OCI-LY3 (cell line): ENCODE data around the gene ANHX.

Experiments
- H2AFZ ChIP-seq: fragments of 200-600, 300-600 bp; shearing (Covaris generic); 2 replicates; pipeline ENCODE4 v1.6.0; 2014; ENCODE audit warnings: antibody characterized with exemption, low read depth, low read length
- H3K27ac ChIP-seq: fragments of 200-600, 300-600 bp; sonication (generic); 2 replicates; pipeline ENCODE4 v1.5.1; 2014; ENCODE audit warnings: mild to moderate bottlenecking, low read length, moderate library complexity, mixed read lengths
- H3K27me3 ChIP-seq: fragments of 200-600, 300-600 bp; sonication (generic); 2 replicates; pipeline ENCODE4 v1.6.1; 2014; ENCODE audit warnings: low read depth, low read length, mixed read lengths
- H3K36me3 ChIP-seq: fragments of 200-600, 300-600 bp; sonication (generic); replicated peaks from 2 replicates; pipeline ENCODE3; 2014; ENCODE audit warnings: low read depth, low read length, mixed read lengths
- H3K4me1 ChIP-seq: fragments of 300-600, 200-600 bp; sonication (generic); 2 replicates; pipeline ENCODE4 v1.6.1; 2014; ENCODE audit warnings: low read length, mixed read lengths
- H3K4me2 ChIP-seq: fragments of 200-600, 300-600 bp; sonication (generic); 2 replicates; pipeline ENCODE4 v1.6.1; 2014; ENCODE audit warnings: low read length, mixed read lengths
- H3K4me3 ChIP-seq: fragments of 300-600, 200-600 bp; sonication (generic); 2 replicates; pipeline ENCODE4 v1.5.1; 2014; ENCODE audit warnings: antibody characterized with exemption, mild to moderate bottlenecking, low read length, moderate library complexity
- H3K79me2 ChIP-seq: fragments of 300-600, 200-600 bp; shearing (Covaris generic); 2 replicates; pipeline ENCODE4 v1.6.1; 2014; ENCODE audit warnings: mild to moderate bottlenecking, low read length, mixed read lengths
- H3K9ac ChIP-seq: fragments of 300-600, 200-600 bp; shearing (Covaris generic); 2 replicates; pipeline ENCODE4 v1.6.0; 2014; ENCODE audit warnings: mild to moderate bottlenecking, low read length, moderate library complexity
- H3K9me3 ChIP-seq: fragments of 200-600, 300-600 bp; shearing (Covaris generic); 2 replicates; pipeline ENCODE4 v1.6.1; 2014; ENCODE audit warnings: low read length, mixed read lengths; ENCODE audit not compliant: insufficient read depth
- H4K20me1 ChIP-seq: fragments of 200-600, 300-600 bp; sonication (generic); 2 replicates; pipeline ENCODE4 v1.6.1; 2016; ENCODE audit warnings: low read length, mixed read lengths; ENCODE audit not compliant: insufficient read depth
- EZH2phosphoT487 ChIP-seq: fragments of 200-600 bp; shearing (Covaris generic); IDR thresholded peaks from 2 replicates; pipeline ENCODE4 v1.6.1; 2018; ENCODE audit warnings: antibody characterized with exemption, mixed run types, low read depth
- TF ChIP-seq, protein P1 (sequence below): fragments of 200-600, 300-600 bp; sonication (generic); IDR thresholded peaks from 2 replicates; pipeline ENCODE4 v1.5.1; 2014; ENCODE audit warnings: antibody characterized with exemption, low read length, low read depth

ANHX gene

GRCh38 chr12:133174901-133175300 lies 60.8 kb downstream of the ANHX start:
- H4K20me1 ChIP-seq, result no peaks in the 10 kb centered on the region
- no peak overlapping the region for H2AFZ ChIP-seq
- no peaks in the 10 kb centered on the region for H3K27me3 ChIP-seq
- no peaks in the 10 kb centered on the region for H3K36me3 ChIP-seq
- no peak overlapping the region for H3K9ac ChIP-seq
- H3K27ac ChIP-seq, result no peak overlapping the region
- no peaks in the 10 kb centered on the region for H3K4me1 ChIP-seq
- H3K4me3 ChIP-seq, result no peak overlapping the region
- peaks cover 22% of the 10 kb centered on the region for H3K9me3 ChIP-seq
- TF ChIP-seq EZH2phosphoT487, result no peak
- TF ChIP-seq, protein P1, sequence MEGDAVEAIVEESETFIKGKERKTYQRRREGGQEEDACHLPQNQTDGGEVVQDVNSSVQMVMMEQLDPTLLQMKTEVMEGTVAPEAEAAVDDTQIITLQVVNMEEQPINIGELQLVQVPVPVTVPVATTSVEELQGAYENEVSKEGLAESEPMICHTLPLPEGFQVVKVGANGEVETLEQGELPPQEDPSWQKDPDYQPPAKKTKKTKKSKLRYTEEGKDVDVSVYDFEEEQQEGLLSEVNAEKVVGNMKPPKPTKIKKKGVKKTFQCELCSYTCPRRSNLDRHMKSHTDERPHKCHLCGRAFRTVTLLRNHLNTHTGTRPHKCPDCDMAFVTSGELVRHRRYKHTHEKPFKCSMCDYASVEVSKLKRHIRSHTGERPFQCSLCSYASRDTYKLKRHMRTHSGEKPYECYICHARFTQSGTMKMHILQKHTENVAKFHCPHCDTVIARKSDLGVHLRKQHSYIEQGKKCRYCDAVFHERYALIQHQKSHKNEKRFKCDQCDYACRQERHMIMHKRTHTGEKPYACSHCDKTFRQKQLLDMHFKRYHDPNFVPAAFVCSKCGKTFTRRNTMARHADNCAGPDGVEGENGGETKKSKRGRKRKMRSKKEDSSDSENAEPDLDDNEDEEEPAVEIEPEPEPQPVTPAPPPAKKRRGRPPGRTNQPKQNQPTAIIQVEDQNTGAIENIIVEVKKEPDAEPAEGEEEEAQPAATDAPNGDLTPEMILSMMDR, result no peak
- H3K4me2 ChIP-seq, result no peak overlapping the region
- no peaks in the 10 kb centered on the region for H3K79me2 ChIP-seq

GRCh38 chr12:133172491-133172890 lies 63.2 kb downstream of the ANHX start:
- TF ChIP-seq EZH2phosphoT487, result no peak
- TF ChIP-seq, protein P1, result no peak
- no peak overlapping the region for H3K4me2 ChIP-seq
- H3K4me1 ChIP-seq, result no peaks in the 10 kb centered on the region
- H3K4me3 ChIP-seq, result no peak overlapping the region
- no peak overlapping the region for H3K9ac ChIP-seq
- H3K27me3 ChIP-seq, result no peaks in the 10 kb centered on the region
- H2AFZ ChIP-seq, result no peak overlapping the region
- no peaks in the 10 kb centered on the region for H3K36me3 ChIP-seq
- no peaks in the 10 kb centered on the region for H4K20me1 ChIP-seq
- H3K9me3 ChIP-seq, result peaks cover 27% of the 10 kb centered on the region
- no peaks in the 10 kb centered on the region for H3K79me2 ChIP-seq
- no peak overlapping the region for H3K27ac ChIP-seq
